HCT116 (cell line): ENCODE data around the gene CFAP43. TPM values are rescaled to one million over a fixed set of nuclear protein-coding genes. Genes with fewer than 3 reads are reported as not detected.

Source experiments
- ATAC-seq: fragments of 200-7000 bp; cut with Tn5 transposase; 2 replicates; pipeline ENCODE4 v1.9.1; 2020; ENCODE audit warnings: mild to moderate bottlenecking, moderate library complexity
- BruUV-seq: library from RNA; stranded (reverse); fragments of 400-500 nt; replicated peaks from 2 replicates; lab custom pipeline; 2021; lab: Mats Ljungman, UMichigan
- CTCF ChIA-PET: fragments of 300-600 bp; sonication (Branson Sonifier 250); formaldehyde crosslinking; loops from one replicate; lab custom pipeline; 2021; ENCODE audit warnings: antibody characterized with exemption; lab: Charles Lee
- POLR2A ChIA-PET: fragments of 300-600, 350-600 bp; sonication (Branson Sonifier 250); formaldehyde crosslinking; loops from one replicate; lab custom pipeline; 2021; ENCODE audit warnings: antibody characterized with exemption; lab: Charles Lee
- RAD21 ChIA-PET, 2 experiments: fragments of 300-600 bp; sonication (Branson Sonifier 250); formaldehyde crosslinking; loops; one replicate each; lab custom pipeline; 2023; ENCODE audit warnings: low total read pairs in 2 of 2; ENCODE audit not compliant: uncharacterized antibody in 2 of 2, unreplicated experiment in 2 of 2, low non-redundant PET in 1 of 2; lab: Charles Lee
- DNase-seq: peaks from one replicate; pipeline ENCODE4 v3.0.0-alpha.2; 2010; ENCODE audit warnings: low read depth, low spot score
- H2AFZ ChIP-seq: fragments of 200-600 bp; shearing (Covaris generic), sonication (generic); 2 replicates; pipeline ENCODE4 v1.6.1; 2017; ENCODE audit warnings: low read depth, mixed run types, mixed read lengths, antibody characterized with exemption, low read length; ENCODE audit not compliant: poor library complexity, severe bottlenecking
- H3K27ac ChIP-seq: 2 replicates; pipeline ENCODE4 v1.5.1; 2012; ENCODE audit warnings: low read depth, low read length
- H3K27me3 ChIP-seq: fragments of 200-600 bp; sonication (generic); 2 replicates; pipeline ENCODE4 v1.6.1; 2016; ENCODE audit warnings: mixed run types, low read length, mixed read lengths; ENCODE audit not compliant: insufficient read depth
- H3K36me3 ChIP-seq, 2 experiments: fragments of 200-500 bp in 1 of 2; fragments of 200-600 bp in 1 of 2; sonication (Bioruptor generic) in 1 of 2; sonication (generic) in 1 of 2; 2 replicates each; pipeline versions ENCODE4 v1.5.1 to v1.6.1; 2014 to 2016; ENCODE audit warnings: low read length in 2 of 2, inconsistent platforms in 1 of 2, mixed read lengths in 1 of 2, mixed run types in 1 of 2; ENCODE audit not compliant: insufficient read depth in 2 of 2, control insufficient read depth in 1 of 2
- H3K4me1 ChIP-seq, 2 experiments: fragments of 200-600 bp in 1 of 2; sonication (generic) in 1 of 2; 2 replicates each; pipeline versions ENCODE4 v1.5.1 to v1.6.1; 2012 to 2017; ENCODE audit warnings: low read length in 2 of 2, inconsistent platforms in 1 of 2, mild to moderate bottlenecking in 1 of 2, mixed read lengths in 1 of 2, mixed run types in 1 of 2, moderate library complexity in 1 of 2; ENCODE audit not compliant: insufficient read depth in 2 of 2, control insufficient read depth in 1 of 2
- H3K4me2 ChIP-seq: fragments of 200-600 bp; sonication (generic); 2 replicates; pipeline ENCODE4 v1.6.1; 2017; ENCODE audit warnings: mixed run types, low read length, mixed read lengths
- H3K4me3 ChIP-seq, 2 experiments: fragments of 200-600 bp in 1 of 2; sonication (generic) in 1 of 2; replicated peaks in 1 of 2; 2 replicates each; pipeline ENCODE4 v1.5.1; 2011 to 2016; ENCODE audit warnings: low read length in 2 of 2, control low read depth in 1 of 2, low read depth in 1 of 2, mild to moderate bottlenecking in 1 of 2, mixed read lengths in 1 of 2, mixed run types in 1 of 2
- H3K79me2 ChIP-seq: fragments of 200-600 bp; sonication (generic); 2 replicates; pipeline ENCODE4 v1.6.1; 2017; ENCODE audit warnings: mild to moderate bottlenecking, mixed run types, low read length, moderate library complexity, mixed read lengths; ENCODE audit not compliant: insufficient read depth
- H3K9ac ChIP-seq: fragments of 200-600 bp; sonication (generic); 2 replicates; pipeline ENCODE4 v1.6.1; 2016; ENCODE audit warnings: low read length, mixed read lengths
- H3K9me2 ChIP-seq: fragments of 200-600 bp; sonication (generic), shearing (Covaris generic); 2 replicates; pipeline ENCODE4 v1.6.1; 2017; ENCODE audit warnings: mixed run types, mild to moderate bottlenecking, moderate library complexity; ENCODE audit not compliant: insufficient read depth
- H3K9me3 ChIP-seq, 2 experiments: fragments of 200-500 bp in 1 of 2; fragments of 200-600 bp in 1 of 2; sonication (Bioruptor generic) in 1 of 2; sonication (generic) in 1 of 2; 2 replicates each; pipeline ENCODE4 v1.6.1; 2014 to 2017; ENCODE audit warnings: low read length in 2 of 2, mixed read lengths in 2 of 2, inconsistent platforms in 1 of 2, low read depth in 1 of 2, mild to moderate bottlenecking in 1 of 2, mixed run types in 1 of 2, moderate library complexity in 1 of 2; ENCODE audit not compliant: control insufficient read depth in 1 of 2, insufficient read depth in 1 of 2
- H4K20me1 ChIP-seq: fragments of 200-600 bp; sonication (generic), shearing (Covaris generic); 2 replicates; pipeline ENCODE4 v1.6.1; 2017; ENCODE audit warnings: mixed run types, mild to moderate bottlenecking, moderate library complexity; ENCODE audit not compliant: insufficient read depth
- CBX3 ChIP-seq: IDR thresholded peaks from 2 replicates; pipeline ENCODE4 v1.6.1; 2012; ENCODE audit warnings: low read depth
- CEBPB ChIP-seq: IDR thresholded peaks from 2 replicates; pipeline ENCODE4 v1.6.1; 2012; ENCODE audit warnings: low read depth
- EZH2 ChIP-seq: fragments of 200-600 bp; sonication (generic); IDR thresholded peaks from 2 replicates; pipeline ENCODE4 v1.6.1; 2017; ENCODE audit warnings: antibody characterized with exemption, mixed run types
- JUND ChIP-seq: IDR thresholded peaks from 2 replicates; pipeline ENCODE4 v1.6.1; 2012
- POLR2AphosphoS5 ChIP-seq: IDR thresholded peaks from 2 replicates; pipeline ENCODE4 v1.6.1; 2011; ENCODE audit warnings: mild to moderate bottlenecking, low read depth, low read length, moderate library complexity
- SIN3A ChIP-seq: IDR thresholded peaks from 2 replicates; pipeline ENCODE4 v1.6.1; 2012; ENCODE audit warnings: low read depth
- TCF7L2 ChIP-seq: IDR thresholded peaks from 2 replicates; pipeline ENCODE4 v1.7.0; 2011; ENCODE audit warnings: borderline replicate concordance, inconsistent platforms; ENCODE audit not compliant: insufficient read depth, insufficient read length; ENCODE audit errors: extremely low read depth
- ZNF274 ChIP-seq: fragments of 200-500 bp; sonication (Bioruptor generic); IDR thresholded peaks from 2 replicates; pipeline ENCODE4 v1.6.1; 2014; ENCODE audit warnings: mild to moderate bottlenecking, low read depth, low read length, inconsistent platforms
- intact Hi-C: fragments of 100-400 bp; cut with micrococcal nuclease; formaldehyde crosslinking; loops from 2 replicates; pipeline ENCODE4 v1.10.0; 2022
- total RNA-seq: library from RNA; stranded (reverse); gene quantifications from one replicate; pipeline ENCODE4 v1.2.1, GENCODE V29; 2021; ENCODE audit not compliant: unreplicated experiment

CFAP43 gene
- total RNA-seq, 1 experiment from 2014 or later: 4.0 TPM

GRCh38 chr10:104260775-104261115 lies 28.6 kb upstream of the CFAP43 start:
- peaks cover 8 to 16% of the 10 kb centered on the region in 2 experiments; a peak in 3 of 4 replicates for H3K4me1 ChIP-seq
- RAD21 ChIA-PET: no interaction called here
- no peaks in the 10 kb centered on the region for H3K9me2 ChIP-seq
- H3K9me3 ChIP-seq: no peaks in the 10 kb centered on the region
- no peak overlapping the region for H2AFZ ChIP-seq
- H3K27ac ChIP-seq: no peak overlapping the region
- no peak for DNase-seq
- H3K4me2 ChIP-seq: no peak overlapping the region
- intact Hi-C loops: no loop called here
- H3K27me3 ChIP-seq: no peaks in the 10 kb centered on the region
- no TSS peak for BruUV-seq
- TF ChIP-seq JUND (0 out of 2 replicates have a peak, but pooled peaks have one; percentile 18), ZNF274 (no peak)
- H4K20me1 ChIP-seq: 0 out of 2 replicates have a peak, but pooled peaks cover 9% of the 10 kb centered on the region
- H3K9ac ChIP-seq: no peak overlapping the region
- ATAC-seq: no peak
- CTCF ChIA-PET: no interaction called here
- peaks cover 97% of the 10 kb centered on the region for H3K79me2 ChIP-seq
- peaks cover 71 to 77% of the 10 kb centered on the region in 2 experiments for H3K36me3 ChIP-seq
- POLR2A ChIA-PET: interaction anchor here (1.6 kb wide), 1 partner anchor 22 kb away, joined by 3 read pairs; no protein-coding TSS in a partner anchor
- H3K4me3 ChIP-seq: no peak overlapping the region

- no TSS peak for BruUV-seq
- Histone ChIP-seq H3K79me2 (peaks cover 97% of the 10 kb centered on the region), H3K36me3 (peaks cover 66 to 71% of the 10 kb centered on the region in 2 experiments), H3K27me3 (no peaks in the 10 kb centered on the region), H3K4me2 (no peak overlapping the region), H4K20me1 (0 out of 2 replicates have a peak, but pooled peaks cover 9% of the 10 kb centered on the region), H3K9me2 (no peaks in the 10 kb centered on the region), H2AFZ (no peak overlapping the region), H3K4me1 (peaks cover 8 to 19% of the 10 kb centered on the region in 2 experiments; a peak in 3 of 4 replicates), H3K27ac (no peak overlapping the region), H3K9me3 (no peaks in the 10 kb centered on the region), H3K4me3 (no peak overlapping the region), H3K9ac (no peak overlapping the region)
- ChIA-PET POLR2A (interaction anchor here (1.6 kb wide), 1 partner anchor 22 kb away, joined by 3 read pairs; no protein-coding TSS in a partner anchor), RAD21 (no interaction called here), CTCF (no interaction called here)
- TF ChIP-seq CBX3 (no peak), EZH2 (no peak), SIN3A (0 out of 2 replicates have a peak, but pooled peaks have one; percentile 23), POLR2AphosphoS5 (no peak), CEBPB (no peak), TCF7L2 (no peak)
- intact Hi-C loops: loop anchor here (5.0 kb wide), 1 partner anchor 373 kb away; no protein-coding TSS in a partner anchor
- ATAC-seq: no peak
- no peak for DNase-seq
Measured at GRCh38 chr10:104259999-104260774, 28.0 kb upstream of the CFAP43 start.
